Measurements from ENCODE around the gene RIMOC1. TPM values are rescaled to one million over a fixed set of nuclear protein-coding genes. Genes with fewer than 3 reads are reported as not detected.
"Not testable (repeated sequence)": the region's sequence is repeated elsewhere in the genome, so short reads cannot be mapped to it uniquely, and the experiment has no call there.

The RIMOC1 gene
- total RNA-seq, 1 experiment from 2014 or later: 43.4 TPM

- Histone ChIP-seq H3K4me3 (ENCODE audit: low read depth, low read length, poor library complexity, severe bottlenecking) (no peak overlapping the region), H3K27me3 (replicated peaks; ENCODE audit: insufficient read depth, low read depth, low read length, poor library complexity) (no peaks in the 10 kb centered on the region), H3K36me3 (ENCODE audit: insufficient read depth, low read length, poor library complexity, severe bottlenecking) (no peaks in the 10 kb centered on the region), H3K9me3 (ENCODE audit: low read depth, low read length, poor library complexity, severe bottlenecking) (no peaks in the 10 kb centered on the region), H3K4me1 (ENCODE audit: insufficient read depth, low read length, poor library complexity, severe bottlenecking) (no peaks in the 10 kb centered on the region), H3K27ac (ENCODE audit: low read depth, low read length, poor library complexity, severe bottlenecking) (no peak overlapping the region)
- intact Hi-C loops (cut with micrococcal nuclease; ENCODE audit: unreplicated experiment): no loop called here
- TF ChIP-seq EZH2 (IDR thresholded peaks at IDR 0.05; ENCODE audit: borderline replicate concordance, low read depth, low read length, poor library complexity, severe bottlenecking) (no peak), CTCF (conservative IDR thresholded peaks at IDR 0.05; ENCODE audit: low read depth, low read length) (no peak)
- no peak for DNase-seq (ENCODE audit: low spot score)
- no TSS peak for BruUV-seq (replicated peaks)
- ChIA-PET POLR2A (ENCODE audit: low non-redundant PET) (no interaction called here), CTCF (interaction anchor here (0.5 kb wide), 1 partner anchor 956 kb away, joined by 3 read pairs; no protein-coding TSS in a partner anchor)
These were observed 28.6 kb downstream of the RIMOC1 start for GRCh38 chr5:41932770-41933169.

- Histone ChIP-seq H3K36me3 (ENCODE audit: insufficient read depth, low read length, poor library complexity, severe bottlenecking) (no peaks in the 10 kb centered on the region), H3K4me1 (ENCODE audit: insufficient read depth, low read length, poor library complexity, severe bottlenecking) (no peaks in the 10 kb centered on the region), H3K9me3 (ENCODE audit: low read depth, low read length, poor library complexity, severe bottlenecking) (no peaks in the 10 kb centered on the region), H3K4me3 (ENCODE audit: low read depth, low read length, poor library complexity, severe bottlenecking) (no peak overlapping the region), H3K27ac (ENCODE audit: low read depth, low read length, poor library complexity, severe bottlenecking) (no peak overlapping the region), H3K27me3 (replicated peaks; ENCODE audit: insufficient read depth, low read depth, low read length, poor library complexity) (no peaks in the 10 kb centered on the region)
- TF ChIP-seq CTCF (conservative IDR thresholded peaks at IDR 0.05; ENCODE audit: low read depth, low read length) (no peak), EZH2 (IDR thresholded peaks at IDR 0.05; ENCODE audit: borderline replicate concordance, low read depth, low read length, poor library complexity, severe bottlenecking) (no peak)
- intact Hi-C loops (cut with micrococcal nuclease; ENCODE audit: unreplicated experiment): no loop called here
- no TSS peak for BruUV-seq (replicated peaks)
- no peak for DNase-seq (ENCODE audit: low spot score)
- ChIA-PET POLR2A (ENCODE audit: low non-redundant PET) (no interaction called here), CTCF (no interaction called here)
These were observed 31.4 kb downstream of the RIMOC1 start for GRCh38 chr5:41935544-41935943.

DNA sequence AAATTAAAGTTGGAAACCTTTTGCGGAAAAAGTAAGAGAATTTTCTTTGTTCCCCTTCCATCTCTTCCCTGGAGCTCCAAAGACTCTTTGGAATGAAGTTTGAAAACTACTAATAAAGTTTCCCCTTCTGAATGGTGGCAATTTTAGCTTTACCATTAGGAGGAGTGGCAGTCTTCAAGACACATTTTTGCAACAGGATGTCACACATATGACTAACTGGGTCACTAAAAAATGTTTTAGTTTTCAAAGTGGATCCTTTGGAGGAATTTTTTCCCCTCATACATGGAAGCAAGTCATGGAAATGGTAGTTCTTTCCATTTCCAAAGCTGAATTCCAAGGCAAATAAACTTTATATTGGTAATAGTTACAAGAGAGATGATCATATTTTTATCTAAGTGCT is 36.5 kb downstream of the RIMOC1 start:
- TF ChIP-seq CTCF (conservative IDR thresholded peaks at IDR 0.05; ENCODE audit: low read depth, low read length): no peak
- TF ChIP-seq EZH2 (IDR thresholded peaks at IDR 0.05; ENCODE audit: borderline replicate concordance, low read depth, low read length, poor library complexity, severe bottlenecking): no peak
- H3K4me3 ChIP-seq (ENCODE audit: low read depth, low read length, poor library complexity, severe bottlenecking): no peak overlapping the region
- no TSS peak for BruUV-seq (replicated peaks)
- ChIA-PET CTCF (no interaction called here), POLR2A (ENCODE audit: low non-redundant PET) (no interaction called here)
- H3K27ac ChIP-seq (ENCODE audit: low read depth, low read length, poor library complexity, severe bottlenecking): no peak overlapping the region
- H3K9me3 ChIP-seq (ENCODE audit: low read depth, low read length, poor library complexity, severe bottlenecking): no peaks in the 10 kb centered on the region
- no peak for DNase-seq (ENCODE audit: low spot score)
- no peaks in the 10 kb centered on the region for H3K27me3 ChIP-seq (replicated peaks; ENCODE audit: insufficient read depth, low read depth, low read length, poor library complexity)
- no peaks in the 10 kb centered on the region for H3K36me3 ChIP-seq (ENCODE audit: insufficient read depth, low read length, poor library complexity, severe bottlenecking)
- intact Hi-C loops (cut with micrococcal nuclease; ENCODE audit: unreplicated experiment): no loop called here
- no peaks in the 10 kb centered on the region for H3K4me1 ChIP-seq (ENCODE audit: insufficient read depth, low read length, poor library complexity, severe bottlenecking)

- H3K4me1 ChIP-seq (ENCODE audit: insufficient read depth, low read length, poor library complexity, severe bottlenecking); intact Hi-C loops (cut with micrococcal nuclease; ENCODE audit: unreplicated experiment); CTCF ChIA-PET; POLR2A ChIA-PET (ENCODE audit: low non-redundant PET); H3K4me3 ChIP-seq (ENCODE audit: low read depth, low read length, poor library complexity, severe bottlenecking); H3K36me3 ChIP-seq (ENCODE audit: insufficient read depth, low read length, poor library complexity, severe bottlenecking); DNase-seq (ENCODE audit: low spot score); H3K9me3 ChIP-seq (ENCODE audit: low read depth, low read length, poor library complexity, severe bottlenecking); BruUV-seq (replicated peaks); H3K27me3 ChIP-seq (replicated peaks; ENCODE audit: insufficient read depth, low read depth, low read length, poor library complexity); H3K27ac ChIP-seq (ENCODE audit: low read depth, low read length, poor library complexity, severe bottlenecking): not testable (repeated sequence)
These were observed 41.3 kb downstream of the RIMOC1 start for GRCh38 chr5:41945332-41945955.

All from A673 (cell line).